GM18502 (cell line): Measurements from ENCODE around the gene SH3RF1.
A peak's percentile ranks its signal among the peaks of the same experiment; 100 is the strongest.

Source experiments
- ATAC-seq: cut with Tn5 transposase; IDR thresholded peaks from one replicate; pipeline ENCODE4 v1.9.1; 2021; ENCODE audit warnings: mild to moderate bottlenecking; ENCODE audit not compliant: unreplicated experiment, poor library complexity

The SH3RF1 gene

GRCh38 chr4:169114341-169114974 is 156.3 kb downstream of the SH3RF1 start:
- no peak for ATAC-seq

DNA sequence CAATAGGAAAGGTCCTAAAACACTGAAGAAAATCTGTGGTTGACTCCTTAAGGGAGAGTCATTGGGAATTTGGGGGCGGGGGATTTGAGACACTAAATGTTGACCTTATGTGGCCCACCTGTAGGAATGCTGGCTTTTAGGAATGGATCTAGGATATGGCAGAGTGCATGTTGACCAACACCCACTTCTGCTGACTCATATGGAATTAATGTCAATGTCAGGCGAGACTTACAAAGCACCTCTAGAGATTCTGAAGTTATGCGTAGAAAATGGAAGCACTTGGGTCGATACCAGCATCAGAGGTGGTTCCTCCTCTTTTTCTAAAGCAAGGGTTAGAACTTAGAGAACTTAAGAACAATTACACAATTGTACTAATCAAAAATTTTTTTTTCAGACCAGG is 160.1 kb downstream of the SH3RF1 start:
- ATAC-seq = no peak

- ATAC-seq = no peak
These were observed 161.6 kb downstream of the SH3RF1 start for GRCh38 chr4:169109035-169109675.

GRCh38 chr4:169108303-169108702 is 162.5 kb downstream of the SH3RF1 start:
- ATAC-seq = no peak

GRCh38 chr4:169107528-169107927 is 163.2 kb downstream of the SH3RF1 start:
- no peak for ATAC-seq

GRCh38 chr4:169106696-169107229 is 164.0 kb downstream of the SH3RF1 start:
- no peak for ATAC-seq

DNA sequence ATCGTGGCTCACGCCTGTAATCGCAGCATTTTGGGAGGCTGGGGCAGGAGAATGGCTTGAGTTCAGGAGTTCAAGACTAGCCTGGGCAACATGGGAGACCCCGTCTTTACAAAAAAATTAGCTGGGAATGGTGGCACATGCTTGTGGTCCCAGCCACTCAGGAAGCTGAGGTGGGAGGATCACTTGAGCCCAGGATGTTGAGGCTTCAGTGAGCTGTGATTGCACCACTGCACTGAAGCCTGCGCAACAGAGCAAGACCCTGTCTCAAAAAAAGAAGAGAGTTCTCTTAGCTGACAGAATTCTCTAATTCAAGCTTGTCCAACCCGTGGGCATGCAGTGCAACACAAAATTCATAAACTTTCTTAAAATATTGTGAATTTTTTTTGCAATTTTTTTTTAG is 165.1 kb downstream of the SH3RF1 start:
- ATAC-seq = no peak

GRCh38 chr4:169103966-169104412 is 166.8 kb downstream of the SH3RF1 start:
- no peak for ATAC-seq

DNA sequence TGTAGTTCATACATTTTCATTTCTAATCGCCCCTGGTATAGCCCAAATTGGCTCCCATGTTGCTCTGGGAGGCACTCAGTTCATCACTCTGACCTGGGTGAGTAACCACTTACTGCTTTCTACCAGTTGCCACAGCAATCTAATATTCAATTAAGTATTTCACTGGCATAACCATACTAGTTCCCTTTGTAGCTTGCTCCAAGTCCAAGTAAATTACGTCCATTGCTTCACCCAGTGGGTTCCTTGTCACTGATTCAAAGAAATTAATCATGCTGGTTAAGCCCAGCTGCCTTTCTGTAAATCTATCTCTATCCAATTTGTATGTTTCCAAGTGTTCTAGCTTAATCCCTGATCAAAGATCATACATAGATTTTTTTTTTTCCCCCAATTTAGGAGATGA is 168.7 kb downstream of the SH3RF1 start:
- no peak for ATAC-seq

DNA sequence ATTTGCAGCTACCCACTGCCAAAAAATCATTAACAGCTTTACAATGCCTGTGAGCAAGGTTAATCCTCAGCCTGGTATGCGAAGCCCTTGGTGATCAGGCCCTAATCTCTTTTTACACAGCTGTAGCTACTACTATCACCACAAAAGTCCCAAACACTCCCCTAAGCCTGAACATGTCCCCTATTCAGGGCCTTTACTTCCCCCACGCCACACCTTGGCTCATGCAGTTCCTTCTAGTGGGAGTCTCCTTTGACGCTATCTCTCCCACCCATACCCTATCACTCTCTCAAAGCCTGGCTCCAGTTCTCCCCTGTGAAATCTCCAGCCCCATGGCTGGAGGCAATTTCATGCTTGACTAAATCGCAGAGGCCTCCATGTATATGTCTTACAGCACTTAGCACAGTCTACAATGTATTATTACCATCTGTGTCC is 170.1 kb downstream of the SH3RF1 start:
- no peak for ATAC-seq

- ATAC-seq = peak; percentile 23
These were observed 171.0 kb downstream of the SH3RF1 start for GRCh38 chr4:169099771-169100180.

- ATAC-seq = peak; percentile 0
These were observed 171.6 kb downstream of the SH3RF1 start for GRCh38 chr4:169098969-169099690.

DNA sequence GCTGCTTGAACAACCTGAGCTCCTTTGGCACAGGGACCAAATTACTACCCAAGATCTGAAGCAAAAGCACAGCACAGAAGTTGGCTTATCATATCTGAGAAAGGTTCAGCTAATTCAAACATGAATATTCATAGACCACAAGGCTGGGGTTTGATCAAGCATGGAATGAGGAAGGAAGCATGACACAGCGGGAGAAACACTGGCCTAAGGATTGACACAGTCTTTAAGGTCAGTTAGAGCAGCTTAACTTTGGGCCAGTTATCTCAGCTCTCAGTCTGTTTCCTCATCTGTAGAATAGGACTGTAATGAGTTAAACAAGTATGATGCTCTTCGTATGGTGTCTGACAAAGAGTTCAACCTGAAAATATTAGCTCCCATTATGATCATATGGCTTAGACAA is 172.2 kb downstream of the SH3RF1 start:
- peak; percentile 61 for ATAC-seq

DNA sequence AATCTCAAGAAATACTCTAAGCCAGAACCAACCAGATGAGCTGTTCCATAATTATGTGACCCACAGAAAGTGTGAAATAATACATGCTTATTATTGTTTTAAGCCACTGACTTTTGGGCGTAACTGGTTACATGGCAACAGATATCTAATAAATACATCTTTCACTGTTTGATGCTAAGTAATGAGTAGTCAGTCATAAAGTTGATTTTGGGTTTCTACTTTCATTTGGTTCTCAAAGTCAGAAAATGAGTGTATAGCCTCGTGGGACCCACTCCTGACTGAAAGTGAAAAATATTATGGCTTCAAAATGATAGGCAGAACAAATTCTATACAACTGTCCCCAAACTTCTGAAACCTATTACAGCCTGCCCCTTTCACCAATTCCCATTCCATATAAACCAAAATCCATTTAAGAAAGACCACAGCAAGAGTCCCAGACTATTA is 172.7 kb downstream of the SH3RF1 start:
- ATAC-seq = peak; percentile 77

- ATAC-seq = no peak
These were observed 174.5 kb downstream of the SH3RF1 start for GRCh38 chr4:169096221-169096620.

- ATAC-seq = no peak
These were observed 176.0 kb downstream of the SH3RF1 start for GRCh38 chr4:169094656-169095231.

DNA sequence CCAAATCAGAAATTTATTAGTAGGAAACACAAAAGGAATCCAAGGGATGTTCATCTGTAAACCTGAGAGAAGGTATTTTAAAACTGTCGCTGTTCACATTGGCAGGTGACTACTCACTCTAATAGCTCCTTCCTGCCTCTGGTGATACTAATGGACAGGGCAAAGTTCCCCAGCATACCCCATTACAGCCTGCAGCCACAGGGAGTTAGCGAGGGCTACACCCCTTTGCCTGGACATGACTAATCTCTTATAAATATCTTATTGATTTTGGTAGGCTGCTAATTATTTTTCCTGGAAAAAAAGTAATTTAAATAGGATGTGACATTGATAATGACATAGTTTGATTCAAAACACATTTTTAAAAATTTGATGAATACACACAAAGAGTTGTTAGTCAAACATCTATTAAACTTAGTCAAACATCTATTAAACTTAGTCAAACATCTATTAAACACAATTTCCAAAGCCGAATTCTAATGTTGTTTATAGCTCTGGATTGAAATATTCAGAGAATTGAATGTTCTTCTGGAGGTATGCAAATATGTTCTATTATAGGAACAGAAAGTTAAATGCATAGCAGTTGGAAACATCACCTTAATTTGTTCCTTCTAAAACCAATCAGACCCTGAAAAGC is 177.8 kb downstream of the SH3RF1 start:
- ATAC-seq = no peak

DNA sequence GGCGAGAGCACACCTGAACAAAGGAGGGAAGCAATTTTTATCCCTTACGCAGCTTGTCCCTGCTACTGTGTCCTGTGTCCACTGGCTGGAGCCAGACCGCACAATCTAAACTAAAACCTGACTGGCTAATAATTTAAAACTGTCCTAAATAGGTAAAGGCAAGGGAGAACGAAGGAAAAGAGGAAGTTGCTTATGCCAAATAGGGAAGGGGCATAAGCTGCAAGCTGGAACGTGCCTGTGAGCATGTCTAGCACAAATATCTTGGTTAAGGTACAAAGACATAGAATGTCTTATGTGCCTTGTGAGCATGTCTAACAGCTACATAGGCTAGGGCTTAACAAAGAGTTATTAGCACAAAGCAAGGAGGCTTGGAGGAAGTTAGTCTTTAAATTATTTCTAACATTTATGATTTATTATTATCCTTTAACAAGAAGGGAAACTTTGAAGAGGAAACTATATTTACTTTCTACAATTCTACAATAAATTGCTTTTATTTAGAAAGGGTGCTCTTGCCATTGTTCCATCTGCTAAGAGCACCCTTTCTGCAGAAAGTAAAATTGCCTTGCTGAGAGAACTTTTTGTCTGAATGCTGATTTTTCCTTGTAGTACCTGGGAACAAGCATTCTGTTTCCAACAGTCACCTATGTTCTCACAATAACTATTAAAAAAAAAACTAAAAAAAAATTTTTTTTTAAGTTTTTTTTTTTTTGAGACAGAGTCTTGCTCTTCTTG is 180.1 kb downstream of the SH3RF1 start:
- no peak for ATAC-seq

- ATAC-seq = no peak
These were observed 181.8 kb downstream of the SH3RF1 start for GRCh38 chr4:169089004-169089403.

DNA sequence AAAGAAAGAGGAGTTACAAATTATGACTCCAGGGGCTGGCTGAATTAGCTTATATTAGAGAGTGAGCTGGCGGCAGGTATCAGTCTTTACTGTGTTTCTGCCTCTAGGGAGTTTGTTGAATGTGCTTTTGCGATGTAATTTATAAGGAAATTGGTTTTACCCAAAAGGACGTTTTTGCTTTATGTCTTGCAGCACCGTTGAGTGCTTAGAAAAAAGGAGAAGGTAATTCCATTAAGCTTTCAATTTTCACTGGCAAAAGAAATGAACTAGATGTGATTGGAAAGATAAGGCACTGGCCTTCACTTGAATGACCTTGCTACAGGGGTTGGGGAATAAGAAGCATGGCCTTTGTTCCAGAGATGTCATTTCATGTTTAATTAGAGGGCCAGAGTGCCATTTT is 185.8 kb downstream of the SH3RF1 start:
- ATAC-seq = no peak
